Measurements from ENCODE around the gene ZNG1E. TPM values are rescaled to one million over a fixed set of nuclear protein-coding genes. Genes with fewer than 3 reads are reported as not detected.
"Not testable (repeated sequence)": the region's sequence is repeated elsewhere in the genome, so short reads cannot be mapped to it uniquely, and the experiment has no call there.

ZNG1E gene
- total RNA-seq, 1 experiment from 2014 or later: 34.1 TPM

- H3K23me2 ChIP-seq (ENCODE audit: insufficient read length, low read depth, low read length, poor library complexity, severe bottlenecking); H3K27ac ChIP-seq (ENCODE audit: insufficient read length, low read depth, low read length); H3K4me1 Mint-ChIP-seq; H3K36me3 Mint-ChIP-seq (ENCODE audit: insufficient read depth in 1 of 3, low read depth in 3 of 3); H2BK120ac ChIP-seq (ENCODE audit: low read depth, low read length, poor library complexity, severe bottlenecking); H3K27me3 ChIP-seq (ENCODE audit: insufficient read depth, low read length); H3T11ph ChIP-seq (ENCODE audit: low read length); H3K79me1 ChIP-seq (ENCODE audit: insufficient read depth, low read depth, low read length, poor library complexity, severe bottlenecking); H4K20me1 ChIP-seq (ENCODE audit: control insufficient read depth, insufficient read depth, insufficient read length); H3K27ac Mint-ChIP-seq; H3K9me3 Mint-ChIP-seq; H2BK15ac ChIP-seq (ENCODE audit: low read depth, low read length); H3K4me1 ChIP-seq (ENCODE audit: insufficient read depth, low read length); H3K18ac ChIP-seq (ENCODE audit: insufficient read length, low read depth, low read length); H2AFZ ChIP-seq (ENCODE audit: low read length); H3K23ac ChIP-seq (ENCODE audit: insufficient read length, low read depth, low read length); H3K9ac ChIP-seq (ENCODE audit: extremely low read depth, insufficient read length, low read length); H3K4me2 ChIP-seq (ENCODE audit: insufficient read depth, insufficient read length, low read length); H4K8ac ChIP-seq (replicated peaks; ENCODE audit: insufficient read length, low read depth, low read length); H2BK12ac ChIP-seq (ENCODE audit: insufficient read length, low read depth, low read length); H3K56ac ChIP-seq (ENCODE audit: insufficient read length, low read depth, low read length); H4K91ac ChIP-seq (ENCODE audit: insufficient read length, low read depth, low read length); H2AK5ac ChIP-seq (ENCODE audit: insufficient read length, low read length); H2BK5ac ChIP-seq (ENCODE audit: insufficient read length, low read length); H3K14ac ChIP-seq (ENCODE audit: insufficient read depth, low read length); H3K4ac ChIP-seq (ENCODE audit: low read depth, low read length); H3K4me3 Mint-ChIP-seq; H3K9me3 ChIP-seq (ENCODE audit: control insufficient read depth, low read depth, low read length); H4K5ac ChIP-seq (ENCODE audit: insufficient read length, low read depth, low read length); DNase-seq; H2BK20ac ChIP-seq (ENCODE audit: low read depth, low read length, poor library complexity, severe bottlenecking); H3K79me2 ChIP-seq (ENCODE audit: insufficient read depth, low read length): not testable (repeated sequence)
- peaks cover 31% of the 10 kb centered on the region for H3K27me3 Mint-ChIP-seq (ENCODE audit: low read depth)
- WGBS (ENCODE audit: extremely low coverage, insufficient read length, low lambda C conversion rate): no CpG with 5 or more reads among the region's 27 CpGs
Measured at GRCh38 chr9:65738133-65738532, 62.4 kb downstream of the ZNG1E start.

Other genes with a start within 250 kb of the ZNG1E start
- gene FOXD4L4, start 61.2 kb downstream of the ZNG1E start, total RNA-seq (2021): 0.26 TPM in 1 of 2 replicates, not detected in the other